Loucy (cell line): ENCODE data around the gene ABCC4.

Source experiments
- CTCF ChIP-seq: fragments of 200-600 bp; sonication (generic); conservative IDR thresholded peaks from 2 replicates; pipeline ENCODE4 v1.5.1; 2014; ENCODE audit warnings: mild to moderate bottlenecking, antibody characterized with exemption, low read length
- EZH2phosphoT487 ChIP-seq: fragments of 200-600 bp; IDR thresholded peaks from 2 replicates; pipeline ENCODE4 v1.6.1; 2018; ENCODE audit warnings: antibody characterized with exemption, mild to moderate bottlenecking, moderate library complexity, borderline replicate concordance

- TF ChIP-seq CTCF: no peak
- no peak for TF ChIP-seq EZH2phosphoT487
Measured at GRCh38 chr13:95255072-95255732, 46.0 kb downstream of the ABCC4 start.
